IPS-NIHi7 (cell line): ENCODE data around the gene ADCY2.
"Not testable (repeated sequence)": the region's sequence is repeated elsewhere in the genome, so short reads cannot be mapped to it uniquely, and the experiment has no call there.

Experiments
- DNase-seq: peaks from one replicate; pipeline ENCODE4 v3.0.0; 2012; ENCODE audit warnings: mixed read lengths; ENCODE audit errors: extremely low spot score

Gene ADCY2

DNA sequence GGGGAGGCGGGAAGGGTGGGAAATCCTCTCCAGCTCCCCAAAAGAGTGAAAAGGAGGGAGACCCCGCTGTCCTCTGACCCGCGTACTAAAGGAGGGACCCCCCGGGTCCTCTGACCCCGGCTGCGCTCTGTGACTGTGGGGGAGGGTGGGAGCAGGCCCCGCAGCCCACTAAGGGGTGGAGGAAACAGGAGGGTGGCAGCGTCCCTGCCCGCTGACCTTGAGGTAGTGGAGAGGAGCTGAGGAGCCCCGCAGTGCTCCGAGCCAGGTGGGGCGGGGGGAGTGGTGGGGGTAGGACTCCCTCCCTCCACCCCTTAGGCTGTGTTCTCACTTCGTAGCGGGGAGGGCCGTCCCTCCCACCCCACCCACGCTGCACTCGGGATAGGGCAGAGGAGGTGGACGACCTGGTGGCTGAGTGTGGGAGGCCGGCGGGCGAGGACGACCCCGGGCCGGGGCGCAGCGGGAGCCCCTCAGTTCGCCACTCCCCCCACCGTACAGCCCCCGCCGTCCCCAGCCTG is 449 bp upstream of the ADCY2 start:
- DNase-seq, result peak; percentile 39

GRCh38 chr5:7396713-7397454 is 946 bp downstream of the ADCY2 start:
- no peak for DNase-seq

GRCh38 chr5:7397937-7398336 is 2.0 kb downstream of the ADCY2 start:
- DNase-seq, result no peak

- DNase-seq, result no peak
These were observed 2.8 kb downstream of the ADCY2 start for GRCh38 chr5:7398596-7399280.

DNA sequence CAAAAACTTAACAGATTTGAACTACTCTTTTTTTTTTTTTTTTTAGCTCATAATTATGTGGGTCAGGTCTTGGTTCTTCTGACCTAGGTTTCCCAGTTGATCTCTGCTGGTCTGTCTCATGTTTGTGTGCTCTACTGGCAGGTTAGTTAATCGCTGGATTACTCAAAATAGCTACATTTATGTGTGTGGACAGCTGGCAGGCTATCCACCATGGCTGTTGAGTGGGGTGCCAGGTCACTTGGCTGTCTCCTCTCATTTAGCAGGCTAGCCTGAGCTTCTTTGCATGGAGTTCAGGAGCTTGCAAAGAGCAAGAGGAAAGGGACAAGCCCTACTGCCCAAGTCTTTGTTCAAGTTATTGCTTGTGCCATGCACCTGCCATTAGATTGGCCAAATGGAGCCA is 9.3 kb downstream of the ADCY2 start:
- DNase-seq, result no peak

- no peak for DNase-seq
These were observed 15.1 kb downstream of the ADCY2 start for GRCh38 chr5:7410936-7411511.

DNA sequence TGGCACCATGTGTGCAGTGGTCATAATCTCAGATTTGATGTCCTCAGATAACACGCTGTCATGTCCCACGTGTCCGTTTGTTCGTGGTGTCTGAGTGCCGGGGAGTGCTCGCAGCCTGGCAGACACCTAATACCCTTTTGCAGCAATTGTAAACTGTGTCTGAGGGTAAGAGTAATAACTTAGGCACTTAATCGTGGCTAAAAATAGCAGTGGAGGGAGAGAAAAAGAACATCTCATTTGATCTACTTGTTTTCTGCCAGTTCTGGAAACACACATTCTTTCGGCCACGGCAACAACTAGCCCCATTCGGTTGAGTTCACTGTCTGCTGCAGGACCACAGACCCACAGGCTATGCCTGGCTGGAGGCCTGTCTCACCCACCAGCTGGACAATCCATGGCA is 16.5 kb downstream of the ADCY2 start:
- no peak for DNase-seq

- no peak for DNase-seq
These were observed 19.2 kb downstream of the ADCY2 start for GRCh38 chr5:7415123-7415522.

DNA sequence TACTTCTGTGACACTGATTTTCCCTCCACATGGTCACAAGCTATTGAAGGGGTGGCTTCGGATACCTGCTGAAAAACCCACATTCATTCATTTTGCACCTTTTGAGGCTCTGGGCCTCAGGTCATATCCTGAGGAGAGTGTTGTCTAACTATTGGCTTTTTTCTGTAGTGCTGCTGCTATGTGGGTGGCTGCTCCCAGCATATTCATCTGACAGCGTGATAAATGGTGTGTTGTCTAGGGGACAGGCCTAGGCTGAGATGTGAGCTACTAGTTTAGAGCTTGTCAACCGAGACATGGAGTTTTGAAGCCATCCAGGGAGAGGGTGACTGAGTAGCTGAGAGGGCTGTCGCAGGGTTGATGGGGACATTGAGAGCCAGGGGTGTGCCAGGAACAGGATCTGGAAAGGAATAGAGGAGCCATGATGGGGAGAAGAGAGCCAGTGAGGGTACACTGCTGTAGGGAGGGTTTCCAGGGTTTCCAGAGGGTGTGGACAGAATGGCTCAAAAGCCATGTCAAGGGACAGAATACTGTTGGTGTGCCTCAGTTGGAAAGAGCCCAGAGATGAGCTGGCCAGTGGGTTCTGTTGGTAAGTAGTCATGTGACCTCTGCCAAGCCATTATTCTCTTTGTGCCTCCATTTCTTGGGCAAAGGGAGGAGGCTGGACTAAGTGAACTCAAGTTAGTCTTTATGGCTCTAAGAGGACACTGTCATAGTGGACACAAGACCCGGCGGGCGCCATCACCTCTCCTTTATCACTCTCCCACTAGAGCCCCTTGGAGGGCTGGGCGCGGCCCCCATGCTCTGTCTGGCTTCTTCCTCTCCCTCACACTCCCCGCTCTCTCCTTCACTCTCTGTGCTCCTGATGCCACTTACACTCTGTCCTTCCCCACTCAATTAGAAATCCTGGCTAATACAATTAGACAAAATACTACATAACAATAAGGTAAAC is 19.9 kb downstream of the ADCY2 start:
- DNase-seq, result no peak

DNA sequence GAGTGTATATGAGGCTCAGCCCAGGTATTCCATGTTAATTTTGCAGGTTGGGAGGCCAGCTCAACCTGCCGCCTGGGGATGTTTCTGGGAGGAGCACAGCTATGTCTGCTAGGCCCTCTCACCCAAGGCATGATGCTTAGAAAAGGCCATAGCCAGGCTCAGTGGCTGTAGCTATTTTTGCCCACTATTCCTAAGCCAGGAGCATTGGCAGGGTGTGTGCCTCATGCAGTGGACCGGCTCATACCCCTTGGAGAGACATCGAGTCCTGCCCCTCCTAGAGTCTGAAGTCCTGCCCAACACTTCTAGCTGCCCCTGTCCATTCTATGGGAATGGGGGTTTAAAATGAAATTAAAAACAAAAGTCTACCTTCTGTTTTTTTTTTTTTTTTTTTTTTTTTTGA is 22.3 kb downstream of the ADCY2 start:
- no peak for DNase-seq

- no peak for DNase-seq
These were observed 23.4 kb downstream of the ADCY2 start for GRCh38 chr5:7419367-7419766.

DNA sequence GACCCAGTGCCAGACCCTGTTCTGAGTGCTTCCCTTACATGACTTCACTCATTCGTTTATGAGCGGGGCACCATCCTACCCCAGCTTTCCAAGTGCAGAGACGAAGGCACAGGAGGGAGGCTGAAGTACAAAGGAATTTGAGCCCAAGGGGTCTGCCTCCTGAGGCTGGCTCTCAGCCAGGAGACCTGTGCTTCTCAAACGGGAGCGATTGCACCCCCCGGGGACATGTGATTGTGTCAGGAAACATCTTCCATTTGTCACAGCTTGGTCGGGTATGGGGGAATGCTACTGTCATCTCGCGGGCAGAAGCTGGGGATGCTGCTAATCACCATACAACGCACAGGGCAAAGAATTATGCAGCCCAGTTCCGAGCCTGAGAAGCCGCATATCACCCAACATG is 23.9 kb downstream of the ADCY2 start:
- peak; percentile 36 for DNase-seq

GRCh38 chr5:7420510-7421280 is 24.8 kb downstream of the ADCY2 start:
- peak; percentile 59 for DNase-seq

- no peak for DNase-seq
These were observed 26.6 kb downstream of the ADCY2 start for GRCh38 chr5:7422316-7423106.

- DNase-seq, result not testable (repeated sequence)
These were observed 27.3 kb downstream of the ADCY2 start for GRCh38 chr5:7423231-7423630.

DNA sequence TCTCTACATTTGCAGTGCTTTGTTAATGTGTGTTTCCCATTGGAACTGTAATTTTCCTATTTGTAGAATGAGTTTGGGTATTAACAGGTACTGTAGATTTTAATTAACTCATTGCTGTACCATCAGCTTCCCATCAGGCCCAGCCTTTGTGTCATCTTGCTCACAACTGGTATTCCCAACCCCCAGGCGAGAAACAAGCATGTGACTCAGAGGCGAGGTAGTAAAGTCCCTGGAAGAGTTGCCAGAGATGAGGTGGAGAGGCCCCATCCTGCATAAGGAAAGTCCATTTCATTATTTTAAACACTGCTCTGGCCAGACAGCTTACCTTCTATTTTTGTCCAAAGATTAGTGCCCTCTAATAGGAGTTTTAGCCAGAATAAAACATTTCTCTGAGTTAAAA is 29.9 kb downstream of the ADCY2 start:
- no peak for DNase-seq

DNA sequence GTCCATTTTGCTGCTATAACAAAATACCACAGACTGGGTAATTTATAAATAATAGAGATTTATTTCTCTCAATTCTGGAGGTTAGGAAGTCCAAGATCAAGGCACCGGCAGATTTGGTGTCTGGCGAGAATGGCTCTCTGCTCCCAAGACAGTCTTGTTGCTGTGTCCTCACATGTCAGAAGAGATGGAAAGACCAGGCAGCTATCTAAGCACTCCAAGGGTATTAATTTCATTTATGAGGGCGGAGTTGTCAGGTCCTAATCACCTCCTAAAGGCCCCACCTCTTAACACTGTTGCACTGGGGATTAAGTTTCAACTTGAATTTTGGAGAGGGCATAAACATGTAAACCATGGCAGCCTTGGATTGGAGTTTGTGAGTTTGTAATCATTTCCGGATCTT is 30.3 kb downstream of the ADCY2 start:
- no peak for DNase-seq

GRCh38 chr5:7434914-7435313 is 39.0 kb downstream of the ADCY2 start:
- no peak for DNase-seq

GRCh38 chr5:7435503-7435902 is 39.6 kb downstream of the ADCY2 start:
- DNase-seq, result no peak

GRCh38 chr5:7436521-7436920 is 40.6 kb downstream of the ADCY2 start:
- no peak for DNase-seq
